ENCODE data around the gene SNAPC4. TPM values are rescaled to one million over a fixed set of nuclear protein-coding genes. Genes with fewer than 3 reads are reported as not detected.

The SNAPC4 gene
- total RNA-seq, 1 experiment from 2014 or later, result 29.7 TPM

DNA sequence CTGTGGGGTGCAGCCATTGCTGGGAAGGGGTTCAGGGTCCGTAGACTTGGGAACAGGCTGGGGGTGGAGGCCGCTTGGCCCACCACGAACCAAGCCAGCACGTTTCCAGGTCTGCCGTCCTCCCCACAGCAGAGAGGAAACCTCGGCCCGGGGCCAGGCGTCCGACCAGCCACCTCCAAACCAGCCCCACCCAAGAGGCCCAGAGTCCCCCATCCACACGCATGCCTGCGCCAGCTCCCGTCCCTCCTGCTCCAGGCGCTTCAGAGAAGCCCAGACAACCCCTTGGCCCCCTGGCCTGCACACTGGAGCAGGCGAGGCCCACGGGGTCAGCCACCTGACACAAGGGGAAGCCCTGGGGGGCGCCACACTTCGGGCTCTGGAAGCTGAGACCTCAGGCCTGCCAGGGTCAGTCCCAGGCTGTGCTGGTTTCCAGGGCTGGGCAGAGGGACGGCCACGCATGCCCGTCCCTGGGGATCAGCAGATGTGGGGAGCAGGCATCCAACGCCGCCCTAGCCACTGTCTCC is 42.7 kb downstream of the SNAPC4 start:
- Histone ChIP-seq H2AFZ (ENCODE audit: low read length) (no peak overlapping the region), H3K4me1 (ENCODE audit: insufficient read depth, low read length) (no peaks in the 10 kb centered on the region), H3K27ac (ENCODE audit: insufficient read length, low read depth, low read length) (no peak overlapping the region), H3K27me3 (ENCODE audit: insufficient read depth, low read length) (no peaks in the 10 kb centered on the region), H3K23ac (ENCODE audit: insufficient read length, low read depth, low read length) (no peak overlapping the region), H2BK20ac (ENCODE audit: low read depth, low read length, poor library complexity, severe bottlenecking) (no peak overlapping the region), H3K4me2 (ENCODE audit: insufficient read depth, insufficient read length, low read length) (no peak overlapping the region), H4K20me1 (ENCODE audit: control insufficient read depth, insufficient read depth, insufficient read length) (no peaks in the 10 kb centered on the region), H3K18ac (ENCODE audit: insufficient read length, low read depth, low read length) (no peak overlapping the region), H3K79me1 (ENCODE audit: insufficient read depth, low read depth, low read length, poor library complexity, severe bottlenecking) (no peaks in the 10 kb centered on the region), H4K8ac (replicated peaks; ENCODE audit: insufficient read length, low read depth, low read length) (no peak overlapping the region), H3K9me3 (ENCODE audit: control insufficient read depth, low read depth, low read length) (no peaks in the 10 kb centered on the region), H3K9ac (ENCODE audit: extremely low read depth, insufficient read length, low read length) (no peak overlapping the region), H2BK12ac (ENCODE audit: insufficient read length, low read depth, low read length) (no peak overlapping the region), H3T11ph (ENCODE audit: low read length) (no peak overlapping the region), H3K56ac (ENCODE audit: insufficient read length, low read depth, low read length) (no peak overlapping the region), H2BK5ac (ENCODE audit: insufficient read length, low read length) (no peak overlapping the region), H3K4ac (ENCODE audit: low read depth, low read length) (no peak overlapping the region), H3K14ac (ENCODE audit: insufficient read depth, low read length) (no peak overlapping the region), H2BK15ac (ENCODE audit: low read depth, low read length) (no peak overlapping the region), H2AK5ac (ENCODE audit: insufficient read length, low read length) (no peak overlapping the region), H2BK120ac (ENCODE audit: low read depth, low read length, poor library complexity, severe bottlenecking) (no peak overlapping the region), H3K23me2 (ENCODE audit: insufficient read length, low read depth, low read length, poor library complexity, severe bottlenecking) (no peaks in the 10 kb centered on the region), H3K79me2 (ENCODE audit: insufficient read depth, low read length) (no peaks in the 10 kb centered on the region), H4K91ac (ENCODE audit: insufficient read length, low read depth, low read length) (no peak overlapping the region), H4K5ac (ENCODE audit: insufficient read length, low read depth, low read length) (no peak overlapping the region)
- no CpG with 5 or more reads among the region's 22 CpGs for WGBS (ENCODE audit: extremely low coverage, insufficient read length, low lambda C conversion rate)
- no peaks in the 10 kb centered on the region for H3K27me3 Mint-ChIP-seq (ENCODE audit: low read depth)
- TF ChIP-seq CTCF (conservative IDR thresholded peaks at IDR 0.05), result no peak
- H3K9me3 Mint-ChIP-seq, result no peaks in the 10 kb centered on the region
- H3K36me3 Mint-ChIP-seq (ENCODE audit: insufficient read depth in 1 of 3, low read depth in 3 of 3), result peaks cover 0 to 3% (median 0%) of the 10 kb centered on the region in 3 experiments; a peak in 1 of 7 replicates
- no peak for DNase-seq
- no peak overlapping the region for H3K27ac Mint-ChIP-seq
- H3K4me3 Mint-ChIP-seq, result no peak overlapping the region
- no peaks in the 10 kb centered on the region; a peak in 1 of 4 replicates for H3K4me1 Mint-ChIP-seq
